Right atrium auricular region (tissue), 2 donors: ENCODE results near the gene ZNF3. TPM values are rescaled to one million over a fixed set of nuclear protein-coding genes. Genes with fewer than 3 reads are reported as not detected.

ENCODE experiments used
- DNase-seq: peaks from one replicate; pipeline ENCODE4 v3.0.0-alpha.2; 2019; ENCODE audit warnings: low spot score
- H3K27ac ChIP-seq, 2 donors: fragments of 200-600 bp; sonication (generic); 1 replicate in 1 of 2; 2 replicates in 1 of 2; pipeline ENCODE4 v1.5.1; 2016 to 2019
- H3K27me3 ChIP-seq, 2 donors: fragments of 200-600 bp; sonication (generic); one replicate each; pipeline versions ENCODE4 v1.5.1 to v1.6.0; 2017 to 2019
- H3K36me3 ChIP-seq: fragments of 200-600 bp; sonication (generic); one replicate; pipeline ENCODE4 v1.5.1; 2016
- H3K4me1 ChIP-seq, 2 donors: fragments of 200-600 bp; sonication (generic); one replicate each; pipeline versions ENCODE4 v1.5.1 to v1.6.0; 2017 to 2019
- H3K4me3 ChIP-seq, 2 donors: fragments of 200-600 bp; sonication (generic); 1 replicate in 1 of 2; 2 replicates in 1 of 2; pipeline ENCODE4 v1.5.1; 2017 to 2019; ENCODE audit warnings: mild to moderate bottlenecking in 1 of 2, moderate library complexity in 1 of 2
- H3K9me3 ChIP-seq, 2 donors: fragments of 200-600 bp; sonication (generic); one replicate each; pipeline ENCODE4 v1.5.1; 2019
- CTCF ChIP-seq, 2 donors: fragments of 200-600 bp; sonication (generic); IDR thresholded peaks; one replicate each; pipeline ENCODE4 v1.5.1; 2019; ENCODE audit warnings: antibody characterized with exemption in 2 of 2
- total RNA-seq, 2 donors: library from RNA; depleted of rRNA; stranded (reverse); fragments of >200 nt; gene quantifications; one replicate each; pipeline ENCODE4 v1.1.0, GENCODE V29; 2016

ZNF3 gene
- total RNA-seq, 2 donors from 2014 or later = 11.8 to 16.1 TPM

DNA sequence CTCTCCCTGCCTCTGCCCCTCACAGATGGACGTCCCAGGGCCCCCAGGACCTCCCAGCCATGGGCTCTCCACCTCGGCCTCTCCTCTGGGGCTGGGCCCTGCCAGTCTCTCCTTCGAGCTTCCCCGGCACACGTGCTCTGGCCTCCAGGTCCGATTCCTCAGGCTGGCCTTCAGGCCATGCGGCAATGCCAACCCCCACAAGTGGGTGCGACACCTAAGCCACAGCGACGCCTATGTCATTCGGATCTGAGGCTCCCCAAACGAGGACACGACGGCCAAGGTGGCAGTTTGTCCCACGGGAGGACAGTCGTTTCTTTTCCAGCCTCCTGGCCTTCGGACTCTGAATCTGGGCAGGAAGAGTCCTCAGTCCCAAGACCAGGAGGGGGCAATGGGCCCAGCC lies 25.1 kb upstream of the ZNF3 start:
- H3K4me1 ChIP-seq = peaks cover 0 to 6% of the 10 kb centered on the region in 2 donors
- H3K9me3 ChIP-seq = no peaks in the 10 kb centered on the region
- H3K36me3 ChIP-seq = peaks cover 52% of the 10 kb centered on the region
- H3K4me3 ChIP-seq = no peak overlapping the region
- DNase-seq = no peak
- no peak for TF ChIP-seq CTCF (IDR thresholded peaks at IDR 0.05)
- H3K27me3 ChIP-seq = no peaks in the 10 kb centered on the region
- H3K27ac ChIP-seq = no peak overlapping the region

DNA sequence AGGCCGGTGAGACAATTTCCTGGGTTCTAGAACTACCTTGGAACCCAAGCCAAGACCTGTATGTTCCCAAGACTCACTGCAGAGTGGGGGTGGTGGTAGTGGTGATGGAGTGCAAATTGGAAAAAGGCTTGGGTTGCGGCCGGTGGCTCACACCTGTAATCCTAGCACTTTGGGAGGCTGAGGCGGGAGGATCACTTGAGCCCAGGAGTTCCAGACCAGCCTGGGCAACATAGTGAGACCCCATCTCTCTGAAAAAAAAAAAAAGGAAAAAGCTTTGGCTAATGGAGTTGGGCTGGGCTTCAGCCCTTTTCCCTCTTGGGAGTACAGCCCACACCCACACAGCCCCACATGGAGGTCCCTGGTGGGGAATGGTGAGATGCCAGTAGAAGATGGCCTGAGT lies 24.0 kb upstream of the ZNF3 start:
- H3K36me3 ChIP-seq = peaks cover 42% of the 10 kb centered on the region
- H3K4me1 ChIP-seq = peaks cover 0 to 10% of the 10 kb centered on the region in 2 donors
- H3K4me3 ChIP-seq = no peak overlapping the region

GRCh38 chr7:100102950-100103840 lies 21.7 kb upstream of the ZNF3 start:
- Histone ChIP-seq H3K9me3 (no peaks in the 10 kb centered on the region), H3K27ac (no peak overlapping the region), H3K36me3 (peaks cover 47% of the 10 kb centered on the region), H3K27me3 (no peaks in the 10 kb centered on the region), H3K4me1 (peaks cover 0 to 20% of the 10 kb centered on the region in 2 donors), H3K4me3 (no peak overlapping the region)
- no peak for TF ChIP-seq CTCF (IDR thresholded peaks at IDR 0.05)
- no peak for DNase-seq

More for the DNA sequence above, 24.0 kb upstream of the ZNF3 start:
- no peak for TF ChIP-seq CTCF (IDR thresholded peaks at IDR 0.05)
- H3K27me3 ChIP-seq = no peaks in the 10 kb centered on the region
- no peak overlapping the region for H3K27ac ChIP-seq
- no peak for DNase-seq
- H3K9me3 ChIP-seq = no peaks in the 10 kb centered on the region

GRCh38 chr7:100101016-100101862 lies 19.7 kb upstream of the ZNF3 start, which contains the start of the genes AP4M1 and MCM7:
AP4M1 (plus strand) TSS chr7:100101643; CDS start chr7:100101715, 72 bp downstream.
MCM7 (minus strand) TSS chr7:100101397; CDS start chr7:100101294, 103 bp downstream.
- H3K4me3 ChIP-seq = peak within 1 kb of the TSS; percentile 70 to 76
- H3K36me3 ChIP-seq = peaks cover 45% of the 10 kb centered on the region
- DNase-seq = peak; percentile 98
- peaks cover 0 to 20% of the 10 kb centered on the region in 2 donors for H3K4me1 ChIP-seq
- TF ChIP-seq CTCF (IDR thresholded peaks at IDR 0.05) = no peak
- H3K27ac ChIP-seq = peak within 1 kb of the TSS; percentile 90 to 96
- no peaks in the 10 kb centered on the region for H3K9me3 ChIP-seq
- no peaks in the 10 kb centered on the region for H3K27me3 ChIP-seq

- no peaks in the 10 kb centered on the region for H3K9me3 ChIP-seq
- TF ChIP-seq CTCF (IDR thresholded peaks at IDR 0.05) = no peak
These were observed 19.0 kb upstream of the ZNF3 start for GRCh38 chr7:100100420-100101015.

More at GRCh38 chr7:100100420-100101015, 19.0 kb upstream of the ZNF3 start:
- Histone ChIP-seq H3K4me1 (peaks cover 0 to 20% of the 10 kb centered on the region in 2 donors), H3K4me3 (peak overlapping the region; percentile 58 to 70), H3K27me3 (no peaks in the 10 kb centered on the region), H3K27ac (peak overlapping the region; percentile 90 to 96), H3K36me3 (peaks cover 45% of the 10 kb centered on the region)
- peak; percentile 90 for DNase-seq
